GM12878 (cell line): ENCODE measurements around the gene KLF17.

Source experiments
- CTCF ChIP-seq, 3 experiments: IDR thresholded peaks in 2 of 3; conservative IDR thresholded peaks in 1 of 3; 2 replicates each; pipeline ENCODE4 v1.5.1; 2011; ENCODE audit warnings: low read depth in 3 of 3, low read length in 3 of 3, mild to moderate bottlenecking in 3 of 3, control low read depth in 2 of 3, moderate library complexity in 2 of 3, inconsistent platforms in 1 of 3, mixed read lengths in 1 of 3; ENCODE audit not compliant: control insufficient read depth in 2 of 3, insufficient read depth in 1 of 3; ENCODE audit errors: extremely low read depth in 1 of 3
- EZH2 ChIP-seq: IDR thresholded peaks from 2 replicates; pipeline ENCODE4 v1.6.1; 2012; ENCODE audit warnings: low read depth, mild to moderate bottlenecking, control low read depth, inconsistent platforms, low read length, borderline replicate concordance; ENCODE audit not compliant: control insufficient read depth
- MAX ChIP-seq: IDR thresholded peaks from 2 replicates; pipeline ENCODE4 v1.6.1; 2012; ENCODE audit warnings: low read depth, low read length, improper control_type of control experiment
- NR2C2 ChIP-seq: IDR thresholded peaks from 2 replicates; pipeline ENCODE4 v1.6.1; 2011; ENCODE audit warnings: borderline replicate concordance, low read depth; ENCODE audit not compliant: control insufficient read depth, insufficient read length
- POLR2A ChIP-seq: IDR thresholded peaks from 2 replicates; pipeline ENCODE4 v1.6.1; 2011; ENCODE audit warnings: low read depth, mild to moderate bottlenecking, low read length
- POLR2AphosphoS5 ChIP-seq: IDR thresholded peaks from 2 replicates; pipeline ENCODE4 v1.6.1; 2011; ENCODE audit warnings: mild to moderate bottlenecking, low read length, inconsistent platforms
- RCOR1 ChIP-seq: conservative IDR thresholded peaks from 2 replicates; pipeline ENCODE4 v1.6.1; 2012; ENCODE audit warnings: low read depth, low read length, improper control_type of control experiment
- SP1 ChIP-seq: IDR thresholded peaks from one replicate; pipeline ENCODE4 v1.6.1; 2011; ENCODE audit warnings: low read depth, low read length
- TCF12 ChIP-seq: IDR thresholded peaks from 2 replicates; pipeline ENCODE4 v1.6.1; 2011; ENCODE audit warnings: low read depth, mild to moderate bottlenecking, low read length
- YY1 ChIP-seq: IDR thresholded peaks from 2 replicates; pipeline ENCODE4 v1.6.1; 2011; ENCODE audit warnings: low read depth, mild to moderate bottlenecking, low read length
- ZNF274 ChIP-seq: IDR thresholded peaks from one replicate; pipeline ENCODE4 v1.8.0; 2011; ENCODE audit not compliant: insufficient read length, insufficient read depth
- TF ChIP-seq, protein P1 (sequence below): fragments of 150-350 bp; IDR thresholded peaks from 2 replicates; pipeline ENCODE4 v1.6.1; 2016; ENCODE audit warnings: low read depth, low read length
- TF ChIP-seq, protein P2 (sequence below): fragments of 450-650 bp; IDR thresholded peaks from 2 replicates; pipeline ENCODE4 v1.6.1; 2017; ENCODE audit warnings: mild to moderate bottlenecking, low read depth, inconsistent platforms; ENCODE audit not compliant: poor library complexity, severe bottlenecking

- TF ChIP-seq ZNF274 (no peak), SP1 (no peak), POLR2A (no peak), MAX (no peak), NR2C2 (no peak), RCOR1 (no peak), TCF12 (no peak), CTCF (IDR thresholded peaks at IDR 0.05 in 2 of 3, conservative IDR thresholded peaks at IDR 0.05 in 1 of 3; ENCODE audit: control insufficient read depth in 2 of 3, extremely low read depth in 1 of 3, insufficient read depth in 1 of 3, low read depth in 3 of 3, low read length in 3 of 3) (no peak), EZH2 (no peak), POLR2AphosphoS5 (no peak), YY1 (no peak)
- TF ChIP-seq, protein P1, sequence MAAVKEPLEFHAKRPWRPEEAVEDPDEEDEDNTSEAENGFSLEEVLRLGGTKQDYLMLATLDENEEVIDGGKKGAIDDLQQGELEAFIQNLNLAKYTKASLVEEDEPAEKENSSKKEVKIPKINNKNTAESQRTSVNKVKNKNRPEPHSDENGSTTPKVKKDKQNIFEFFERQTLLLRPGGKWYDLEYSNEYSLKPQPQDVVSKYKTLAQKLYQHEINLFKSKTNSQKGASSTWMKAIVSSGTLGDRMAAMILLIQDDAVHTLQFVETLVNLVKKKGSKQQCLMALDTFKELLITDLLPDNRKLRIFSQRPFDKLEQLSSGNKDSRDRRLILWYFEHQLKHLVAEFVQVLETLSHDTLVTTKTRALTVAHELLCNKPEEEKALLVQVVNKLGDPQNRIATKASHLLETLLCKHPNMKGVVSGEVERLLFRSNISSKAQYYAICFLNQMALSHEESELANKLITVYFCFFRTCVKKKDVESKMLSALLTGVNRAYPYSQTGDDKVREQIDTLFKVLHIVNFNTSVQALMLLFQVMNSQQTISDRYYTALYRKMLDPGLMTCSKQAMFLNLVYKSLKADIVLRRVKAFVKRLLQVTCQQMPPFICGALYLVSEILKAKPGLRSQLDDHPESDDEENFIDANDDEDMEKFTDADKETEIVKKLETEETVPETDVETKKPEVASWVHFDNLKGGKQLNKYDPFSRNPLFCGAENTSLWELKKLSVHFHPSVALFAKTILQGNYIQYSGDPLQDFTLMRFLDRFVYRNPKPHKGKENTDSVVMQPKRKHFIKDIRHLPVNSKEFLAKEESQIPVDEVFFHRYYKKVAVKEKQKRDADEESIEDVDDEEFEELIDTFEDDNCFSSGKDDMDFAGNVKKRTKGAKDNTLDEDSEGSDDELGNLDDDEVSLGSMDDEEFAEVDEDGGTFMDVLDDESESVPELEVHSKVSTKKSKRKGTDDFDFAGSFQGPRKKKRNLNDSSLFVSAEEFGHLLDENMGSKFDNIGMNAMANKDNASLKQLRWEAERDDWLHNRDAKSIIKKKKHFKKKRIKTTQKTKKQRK = no peak
- TF ChIP-seq, protein P2, sequence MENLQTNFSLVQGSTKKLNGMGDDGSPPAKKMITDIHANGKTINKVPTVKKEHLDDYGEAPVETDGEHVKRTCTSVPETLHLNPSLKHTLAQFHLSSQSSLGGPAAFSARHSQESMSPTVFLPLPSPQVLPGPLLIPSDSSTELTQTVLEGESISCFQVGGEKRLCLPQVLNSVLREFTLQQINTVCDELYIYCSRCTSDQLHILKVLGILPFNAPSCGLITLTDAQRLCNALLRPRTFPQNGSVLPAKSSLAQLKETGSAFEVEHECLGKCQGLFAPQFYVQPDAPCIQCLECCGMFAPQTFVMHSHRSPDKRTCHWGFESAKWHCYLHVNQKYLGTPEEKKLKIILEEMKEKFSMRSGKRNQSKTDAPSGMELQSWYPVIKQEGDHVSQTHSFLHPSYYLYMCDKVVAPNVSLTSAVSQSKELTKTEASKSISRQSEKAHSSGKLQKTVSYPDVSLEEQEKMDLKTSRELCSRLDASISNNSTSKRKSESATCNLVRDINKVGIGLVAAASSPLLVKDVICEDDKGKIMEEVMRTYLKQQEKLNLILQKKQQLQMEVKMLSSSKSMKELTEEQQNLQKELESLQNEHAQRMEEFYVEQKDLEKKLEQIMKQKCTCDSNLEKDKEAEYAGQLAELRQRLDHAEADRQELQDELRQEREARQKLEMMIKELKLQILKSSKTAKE = no peak
Measured at GRCh38 chr1:44131411-44131810, 12.8 kb downstream of the KLF17 start.
